Measurements from ENCODE around the gene C1orf115. TPM values are rescaled to one million over a fixed set of nuclear protein-coding genes. Genes with fewer than 3 reads are reported as not detected.

Gene C1orf115
- total and polyA plus RNA-seq, 4 donors, result 29.6 to 56.6 (median 40.5) TPM

- TF ChIP-seq GABPA (IDR thresholded peaks at IDR 0.05 in 1 of 2, conservative IDR thresholded peaks at IDR 0.05 in 1 of 2), result no peak
- no peak for TF ChIP-seq NR2F2 (IDR thresholded peaks at IDR 0.05)
- no peak for TF ChIP-seq REST (IDR thresholded peaks at IDR 0.05)
- no peak for TF ChIP-seq TAF1 (conservative IDR thresholded peaks at IDR 0.05)
- Histone ChIP-seq H3K9ac (ENCODE audit: low read depth in 1 of 2, low read length in 2 of 2) (no peak overlapping the region), H3K4me1 (ENCODE audit: control insufficient read depth in 4 of 4, insufficient read depth in 4 of 4, low read length in 3 of 4) (no peaks in the 10 kb centered on the region), H3K36me3 (ENCODE audit: control insufficient read depth in 4 of 4, insufficient read depth in 3 of 4, low read depth in 1 of 4, low read length in 3 of 4) (no peaks in the 10 kb centered on the region), H3K27me3 (ENCODE audit: control insufficient read depth in 4 of 4, insufficient read depth in 4 of 4, low read length in 3 of 4) (no peaks in the 10 kb centered on the region), H3K4me3 (ENCODE audit: low read depth in 1 of 3, low read length in 3 of 3) (no peak overlapping the region), H3K9me3 (ENCODE audit: control insufficient read depth in 4 of 4, low read length in 3 of 4) (no peaks in the 10 kb centered on the region), H3K27ac (ENCODE audit: low read depth in 1 of 2, low read length in 2 of 2) (no peak overlapping the region)
- no peak for DNase-seq (ENCODE audit: low spot score)
- 92% methylated on average over 1 of the region's 1 CpG for WGBS
Measured at GRCh38 chr1:220655509-220655908, 34.7 kb upstream of the C1orf115 start.

GRCh38 chr1:220655961-220656740 lies 34.0 kb upstream of the C1orf115 start:
- H3K4me3 ChIP-seq (ENCODE audit: low read depth in 1 of 3, low read length in 3 of 3), result no peak overlapping the region
- no peak overlapping the region for H3K27ac ChIP-seq (ENCODE audit: low read depth in 1 of 2, low read length in 2 of 2)
- no peak overlapping the region for H3K9ac ChIP-seq (ENCODE audit: low read depth in 1 of 2, low read length in 2 of 2)
- no peaks in the 10 kb centered on the region for H3K9me3 ChIP-seq (ENCODE audit: control insufficient read depth in 4 of 4, low read length in 3 of 4)
- H3K36me3 ChIP-seq (ENCODE audit: control insufficient read depth in 4 of 4, insufficient read depth in 3 of 4, low read depth in 1 of 4, low read length in 3 of 4), result no peaks in the 10 kb centered on the region
- DNase-seq (ENCODE audit: low spot score), result no peak
- H3K27me3 ChIP-seq (ENCODE audit: control insufficient read depth in 4 of 4, insufficient read depth in 4 of 4, low read length in 3 of 4), result no peaks in the 10 kb centered on the region
- TF ChIP-seq HNF4G (IDR thresholded peaks at IDR 0.05) (no peak), NR2F2 (IDR thresholded peaks at IDR 0.05) (no peak), TAF1 (conservative IDR thresholded peaks at IDR 0.05) (no peak), FOXA2 (IDR thresholded peaks at IDR 0.05) (no peak), RXRA (IDR thresholded peaks at IDR 0.05) (no peak), ATF3 (IDR thresholded peaks at IDR 0.05) (no peak), HNF4A (conservative IDR thresholded peaks at IDR 0.05) (no peak), MAX (IDR thresholded peaks at IDR 0.05) (no peak), YY1 (IDR thresholded peaks at IDR 0.05) (no peak), SP1 (IDR thresholded peaks at IDR 0.05) (no peak), CTCF (IDR thresholded peaks at IDR 0.05; ENCODE audit: low read depth, low read length, missing input control) (no peak), JUND (IDR thresholded peaks at IDR 0.05) (no peak), REST (IDR thresholded peaks at IDR 0.05) (no peak), ZBTB33 (IDR thresholded peaks at IDR 0.05) (no peak)
- no peaks in the 10 kb centered on the region for H3K4me1 ChIP-seq (ENCODE audit: control insufficient read depth in 4 of 4, insufficient read depth in 4 of 4, low read length in 3 of 4)
